K562 (cell line): ENCODE results near the gene ZNF181. TPM values are rescaled to one million over a fixed set of nuclear protein-coding genes. Genes with fewer than 3 reads are reported as not detected.

Experiments used
- ASH1L ChIP-seq: fragments of 450-650 bp; IDR thresholded peaks from 2 replicates; pipeline ENCODE4 v1.6.1; 2018; ENCODE audit warnings: borderline replicate concordance, mild to moderate bottlenecking, low read depth; ENCODE audit not compliant: partially characterized antibody
- BACH1 ChIP-seq: fragments of 200-800 bp; sonication (Bioruptor generic); IDR thresholded peaks from 2 replicates; pipeline ENCODE4 v1.6.1; 2016; ENCODE audit warnings: missing genetic modification characterization, missing compliant biosample characterization
- CHD2 ChIP-seq: IDR thresholded peaks from 2 replicates; pipeline ENCODE4 v1.6.1; 2011; ENCODE audit warnings: low read depth, low read length
- KAT7 ChIP-seq: sonication (generic); formaldehyde crosslinking; IDR thresholded peaks from 2 replicates; pipeline ENCODE4 v1.8.0; 2022; ENCODE audit warnings: missing genetic modification reagents, mild to moderate bottlenecking, borderline replicate concordance
- SIN3B ChIP-seq: fragments of 450-650 bp; IDR thresholded peaks from 2 replicates; pipeline ENCODE4 v1.6.1; 2017; ENCODE audit warnings: low read depth, mild to moderate bottlenecking, moderate library complexity
- TAL1 ChIP-seq: fragments of 450-650 bp; IDR thresholded peaks from 2 replicates; pipeline ENCODE4 v1.6.1; 2016; ENCODE audit warnings: mild to moderate bottlenecking
- TCF3 ChIP-seq: sonication (generic); formaldehyde crosslinking; IDR thresholded peaks from 2 replicates; pipeline ENCODE4 v1.4.0; 2020; ENCODE audit warnings: mild to moderate bottlenecking, missing genetic modification reagents
- ZNF3 ChIP-seq: fragments of 250-450 bp; sonication (Bioruptor Pico); IDR thresholded peaks from 2 replicates; pipeline ENCODE4 v1.5.0; 2021; ENCODE audit warnings: mild to moderate bottlenecking, moderate library complexity
- ZNF707 ChIP-seq: fragments of 250-450 bp; sonication (Bioruptor Pico); conservative IDR thresholded peaks from 2 replicates; pipeline ENCODE4 v1.8.0; 2022; ENCODE audit warnings: inconsistent platforms, mild to moderate bottlenecking, moderate library complexity
- polyA plus RNA-seq, 8 experiments: library from polyadenylated mRNA; depleted of rRNA in 4 of 8; stranded (reverse) in 5 of 8; unstranded in 3 of 8; fragments of >200 nt; fragmentation: Nextera tagmentation in 2 of 8; fragmentation: Illumina TruSeq in 1 of 8; extraction: Ambion mirVana in 2 of 8; extraction: Trizol in 1 of 8; gene quantifications; 2 replicates each; pipeline versions ENCODE4 v1.2.1 to v1.2.3, GENCODE V29; 2011 to 2014; ENCODE audit warnings: inconsistent platforms in 1 of 8, missing spikeins in 1 of 8
- total RNA-seq, 7 experiments: library from RNA; depleted of rRNA in 6 of 7; stranded (reverse); fragments of >200 nt in 6 of 7; fragmentation: Illumina TruSeq in 2 of 7; extraction: Trizol in 2 of 7; gene quantifications; 2 replicates each; pipeline versions ENCODE4 v1.2.1 to v1.2.3, GENCODE V29; 2011 to 2021; ENCODE audit warnings: low replicate concordance in 1 of 7
- TF ChIP-seq, protein P1 (sequence below): fragments of 150-350 bp; IDR thresholded peaks from 2 replicates; pipeline ENCODE4 v1.6.1; 2014; ENCODE audit warnings: low read depth, mild to moderate bottlenecking, low read length, borderline replicate concordance
- TF ChIP-seq, protein P2 (sequence below): fragments of 450-650 bp; IDR thresholded peaks from 2 replicates; pipeline ENCODE4 v1.7.1; 2018; ENCODE audit warnings: mild to moderate bottlenecking, low read depth; ENCODE audit not compliant: partially characterized antibody
- TF ChIP-seq, protein P3 (sequence below): IDR thresholded peaks from 2 replicates; pipeline ENCODE4 v1.6.1; 2014; ENCODE audit warnings: antibody characterized with exemption
- TF ChIP-seq, protein P4 (sequence below), 2 experiments: fragments of 450-650 bp in 1 of 2; IDR thresholded peaks; 2 replicates each; pipeline ENCODE4 v1.6.1; 2011 to 2017; ENCODE audit warnings: low read depth in 2 of 2, antibody characterized with exemption in 1 of 2, borderline replicate concordance in 1 of 2, low read length in 1 of 2, mild to moderate bottlenecking in 1 of 2, mixed read lengths in 1 of 2; ENCODE audit not compliant: control insufficient read depth in 1 of 2

The ZNF181 gene
- total and polyA plus RNA-seq, 9 of the 15 experiments (the other 6 are each of a cell fraction or from before 2014, with no cell fraction given), result 4.3 to 20.3 (median 12.1) TPM

DNA sequence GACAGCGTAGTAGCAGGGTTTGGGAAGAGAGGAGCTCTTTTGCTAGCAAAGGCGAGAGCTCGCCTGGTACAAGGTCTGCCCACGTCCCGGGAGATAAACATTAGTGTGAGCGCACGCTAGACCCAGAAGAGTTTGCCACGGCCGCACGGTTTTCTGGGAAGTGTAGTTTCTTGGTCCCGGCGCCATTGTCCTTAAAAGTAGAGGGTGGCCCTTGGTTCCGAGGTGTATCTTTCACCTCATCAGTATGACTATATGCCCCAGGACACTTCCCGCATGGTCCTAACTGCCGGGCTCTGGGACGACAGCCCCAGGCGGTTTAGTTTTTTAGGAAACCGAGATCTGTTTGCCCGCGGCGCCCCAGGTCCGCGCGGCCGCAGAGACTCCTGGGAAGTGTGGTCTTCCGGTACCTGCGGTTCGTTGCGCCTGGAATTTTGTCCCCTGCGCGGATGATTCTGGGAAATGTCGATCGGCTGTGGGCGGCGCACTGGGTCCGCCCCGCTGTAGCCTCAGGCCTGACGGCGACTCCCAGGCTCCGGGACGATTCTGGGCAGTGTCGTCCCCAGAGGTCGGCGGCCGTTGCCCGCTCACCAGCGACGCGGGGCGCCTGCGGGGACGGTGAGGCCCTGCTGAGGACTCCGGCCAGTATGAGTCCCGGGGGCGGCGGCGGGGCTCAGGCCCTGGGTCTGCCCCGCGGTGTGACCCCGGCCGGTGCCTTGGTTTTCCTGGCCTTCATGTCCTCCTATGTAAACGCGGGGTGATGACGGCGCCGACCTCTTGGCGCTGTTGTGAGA, at the start of gene ZNF181 (continued):
- TF ChIP-seq TAL1 (no peak), TCF3 (CRISPR knock-in tag) (peak; percentile 46), SIN3B (peak; percentile 96), ZNF3 (CRISPR knock-in tag) (no peak), CHD2 (peak; percentile 33; the same call in 1 of the 2 replicates), ZNF707 (CRISPR knock-in tag) (no peak), BACH1 (no peak), KAT7 (CRISPR knock-in tag) (peak; percentile 79; the same call in 1 of the 2 replicates), ASH1L (no peak)
- TF ChIP-seq, protein P1, sequence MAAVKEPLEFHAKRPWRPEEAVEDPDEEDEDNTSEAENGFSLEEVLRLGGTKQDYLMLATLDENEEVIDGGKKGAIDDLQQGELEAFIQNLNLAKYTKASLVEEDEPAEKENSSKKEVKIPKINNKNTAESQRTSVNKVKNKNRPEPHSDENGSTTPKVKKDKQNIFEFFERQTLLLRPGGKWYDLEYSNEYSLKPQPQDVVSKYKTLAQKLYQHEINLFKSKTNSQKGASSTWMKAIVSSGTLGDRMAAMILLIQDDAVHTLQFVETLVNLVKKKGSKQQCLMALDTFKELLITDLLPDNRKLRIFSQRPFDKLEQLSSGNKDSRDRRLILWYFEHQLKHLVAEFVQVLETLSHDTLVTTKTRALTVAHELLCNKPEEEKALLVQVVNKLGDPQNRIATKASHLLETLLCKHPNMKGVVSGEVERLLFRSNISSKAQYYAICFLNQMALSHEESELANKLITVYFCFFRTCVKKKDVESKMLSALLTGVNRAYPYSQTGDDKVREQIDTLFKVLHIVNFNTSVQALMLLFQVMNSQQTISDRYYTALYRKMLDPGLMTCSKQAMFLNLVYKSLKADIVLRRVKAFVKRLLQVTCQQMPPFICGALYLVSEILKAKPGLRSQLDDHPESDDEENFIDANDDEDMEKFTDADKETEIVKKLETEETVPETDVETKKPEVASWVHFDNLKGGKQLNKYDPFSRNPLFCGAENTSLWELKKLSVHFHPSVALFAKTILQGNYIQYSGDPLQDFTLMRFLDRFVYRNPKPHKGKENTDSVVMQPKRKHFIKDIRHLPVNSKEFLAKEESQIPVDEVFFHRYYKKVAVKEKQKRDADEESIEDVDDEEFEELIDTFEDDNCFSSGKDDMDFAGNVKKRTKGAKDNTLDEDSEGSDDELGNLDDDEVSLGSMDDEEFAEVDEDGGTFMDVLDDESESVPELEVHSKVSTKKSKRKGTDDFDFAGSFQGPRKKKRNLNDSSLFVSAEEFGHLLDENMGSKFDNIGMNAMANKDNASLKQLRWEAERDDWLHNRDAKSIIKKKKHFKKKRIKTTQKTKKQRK, result no peak
- TF ChIP-seq, protein P2, sequence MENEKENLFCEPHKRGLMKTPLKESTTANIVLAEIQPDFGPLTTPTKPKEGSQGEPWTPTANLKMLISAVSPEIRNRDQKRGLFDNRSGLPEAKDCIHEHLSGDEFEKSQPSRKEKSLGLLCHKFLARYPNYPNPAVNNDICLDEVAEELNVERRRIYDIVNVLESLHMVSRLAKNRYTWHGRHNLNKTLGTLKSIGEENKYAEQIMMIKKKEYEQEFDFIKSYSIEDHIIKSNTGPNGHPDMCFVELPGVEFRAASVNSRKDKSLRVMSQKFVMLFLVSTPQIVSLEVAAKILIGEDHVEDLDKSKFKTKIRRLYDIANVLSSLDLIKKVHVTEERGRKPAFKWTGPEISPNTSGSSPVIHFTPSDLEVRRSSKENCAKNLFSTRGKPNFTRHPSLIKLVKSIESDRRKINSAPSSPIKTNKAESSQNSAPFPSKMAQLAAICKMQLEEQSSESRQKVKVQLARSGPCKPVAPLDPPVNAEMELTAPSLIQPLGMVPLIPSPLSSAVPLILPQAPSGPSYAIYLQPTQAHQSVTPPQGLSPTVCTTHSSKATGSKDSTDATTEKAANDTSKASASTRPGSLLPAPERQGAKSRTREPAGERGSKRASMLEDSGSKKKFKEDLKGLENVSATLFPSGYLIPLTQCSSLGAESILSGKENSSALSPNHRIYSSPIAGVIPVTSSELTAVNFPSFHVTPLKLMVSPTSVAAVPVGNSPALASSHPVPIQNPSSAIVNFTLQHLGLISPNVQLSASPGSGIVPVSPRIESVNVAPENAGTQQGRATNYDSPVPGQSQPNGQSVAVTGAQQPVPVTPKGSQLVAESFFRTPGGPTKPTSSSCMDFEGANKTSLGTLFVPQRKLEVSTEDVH, result peak; percentile 86
- TF ChIP-seq, protein P3, sequence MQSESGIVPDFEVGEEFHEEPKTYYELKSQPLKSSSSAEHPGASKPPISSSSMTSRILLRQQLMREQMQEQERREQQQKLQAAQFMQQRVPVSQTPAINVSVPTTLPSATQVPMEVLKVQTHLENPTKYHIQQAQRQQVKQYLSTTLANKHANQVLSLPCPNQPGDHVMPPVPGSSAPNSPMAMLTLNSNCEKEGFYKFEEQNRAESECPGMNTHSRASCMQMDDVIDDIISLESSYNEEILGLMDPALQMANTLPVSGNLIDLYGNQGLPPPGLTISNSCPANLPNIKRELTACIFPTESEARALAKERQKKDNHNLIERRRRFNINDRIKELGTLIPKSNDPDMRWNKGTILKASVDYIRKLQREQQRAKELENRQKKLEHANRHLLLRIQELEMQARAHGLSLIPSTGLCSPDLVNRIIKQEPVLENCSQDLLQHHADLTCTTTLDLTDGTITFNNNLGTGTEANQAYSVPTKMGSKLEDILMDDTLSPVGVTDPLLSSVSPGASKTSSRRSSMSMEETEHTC, result 0 out of 2 replicates have a peak, but pooled peaks have one; percentile 11
- TF ChIP-seq, protein P4, sequence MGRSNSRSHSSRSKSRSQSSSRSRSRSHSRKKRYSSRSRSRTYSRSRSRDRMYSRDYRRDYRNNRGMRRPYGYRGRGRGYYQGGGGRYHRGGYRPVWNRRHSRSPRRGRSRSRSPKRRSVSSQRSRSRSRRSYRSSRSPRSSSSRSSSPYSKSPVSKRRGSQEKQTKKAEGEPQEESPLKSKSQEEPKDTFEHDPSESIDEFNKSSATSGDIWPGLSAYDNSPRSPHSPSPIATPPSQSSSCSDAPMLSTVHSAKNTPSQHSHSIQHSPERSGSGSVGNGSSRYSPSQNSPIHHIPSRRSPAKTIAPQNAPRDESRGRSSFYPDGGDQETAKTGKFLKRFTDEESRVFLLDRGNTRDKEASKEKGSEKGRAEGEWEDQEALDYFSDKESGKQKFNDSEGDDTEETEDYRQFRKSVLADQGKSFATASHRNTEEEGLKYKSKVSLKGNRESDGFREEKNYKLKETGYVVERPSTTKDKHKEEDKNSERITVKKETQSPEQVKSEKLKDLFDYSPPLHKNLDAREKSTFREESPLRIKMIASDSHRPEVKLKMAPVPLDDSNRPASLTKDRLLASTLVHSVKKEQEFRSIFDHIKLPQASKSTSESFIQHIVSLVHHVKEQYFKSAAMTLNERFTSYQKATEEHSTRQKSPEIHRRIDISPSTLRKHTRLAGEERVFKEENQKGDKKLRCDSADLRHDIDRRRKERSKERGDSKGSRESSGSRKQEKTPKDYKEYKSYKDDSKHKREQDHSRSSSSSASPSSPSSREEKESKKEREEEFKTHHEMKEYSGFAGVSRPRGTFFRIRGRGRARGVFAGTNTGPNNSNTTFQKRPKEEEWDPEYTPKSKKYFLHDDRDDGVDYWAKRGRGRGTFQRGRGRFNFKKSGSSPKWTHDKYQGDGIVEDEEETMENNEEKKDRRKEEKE (IDR thresholded peaks at IDR 0.05; ENCODE audit: borderline replicate concordance in 1 of 2, control insufficient read depth in 1 of 2, low read depth in 2 of 2, low read length in 1 of 2), result peak in 1 of 2 experiments; percentile 73; a peak in 1 of 4 replicates
